HG03571 (cell line): ENCODE measurements around the gene DPP8.

Experiments
- ATAC-seq: cut with Tn5 transposase; IDR thresholded peaks from one replicate; pipeline ENCODE4 v1.9.1; 2021; ENCODE audit not compliant: unreplicated experiment

DPP8 gene

GRCh38 chr15:65426216-65426853 is 91.2 kb downstream of the DPP8 start:
- no peak for ATAC-seq

- no peak for ATAC-seq
Observed at GRCh38 chr15:65424683-65425082, 92.8 kb downstream of the DPP8 start.

- no peak for ATAC-seq
Observed at GRCh38 chr15:65423976-65424679, 93.4 kb downstream of the DPP8 start.

- ATAC-seq: no peak
Observed at GRCh38 chr15:65423150-65423975, 94.1 kb downstream of the DPP8 start.

GRCh38 chr15:65421360-65422215 is 95.9 kb downstream of the DPP8 start:
- ATAC-seq: no peak

- no peak for ATAC-seq
Observed at GRCh38 chr15:65420975-65421359, 96.5 kb downstream of the DPP8 start.

- ATAC-seq: no peak
Observed at GRCh38 chr15:65418596-65418995, 98.9 kb downstream of the DPP8 start.

GRCh38 chr15:65416845-65417416 is 100.6 kb downstream of the DPP8 start:
- ATAC-seq: no peak

- ATAC-seq: no peak
Observed at GRCh38 chr15:65414841-65415621, 102.5 kb downstream of the DPP8 start.

GRCh38 chr15:65413760-65414144 is 103.7 kb downstream of the DPP8 start:
- no peak for ATAC-seq

GRCh38 chr15:65413051-65413759 is 104.3 kb downstream of the DPP8 start:
- ATAC-seq: no peak

GRCh38 chr15:65412556-65412955 is 104.9 kb downstream of the DPP8 start:
- ATAC-seq: no peak

GRCh38 chr15:65411465-65412071 is 105.9 kb downstream of the DPP8 start:
- ATAC-seq: no peak

- no peak for ATAC-seq
Observed at GRCh38 chr15:65410972-65411371, 106.5 kb downstream of the DPP8 start.

- ATAC-seq: no peak
Observed at GRCh38 chr15:65410036-65410435, 107.5 kb downstream of the DPP8 start.

GRCh38 chr15:65409036-65409631 is 108.4 kb downstream of the DPP8 start:
- no peak for ATAC-seq

GRCh38 chr15:65408324-65409035 is 109.0 kb downstream of the DPP8 start:
- no peak for ATAC-seq
